Measurements from ENCODE around the gene SLC38A7. TPM values are rescaled to one million over a fixed set of nuclear protein-coding genes. Genes with fewer than 3 reads are reported as not detected.

The SLC38A7 gene
- total and polyA plus RNA-seq, 12 donors = 10.3 to 41.3 (median 31.8) TPM

DNA sequence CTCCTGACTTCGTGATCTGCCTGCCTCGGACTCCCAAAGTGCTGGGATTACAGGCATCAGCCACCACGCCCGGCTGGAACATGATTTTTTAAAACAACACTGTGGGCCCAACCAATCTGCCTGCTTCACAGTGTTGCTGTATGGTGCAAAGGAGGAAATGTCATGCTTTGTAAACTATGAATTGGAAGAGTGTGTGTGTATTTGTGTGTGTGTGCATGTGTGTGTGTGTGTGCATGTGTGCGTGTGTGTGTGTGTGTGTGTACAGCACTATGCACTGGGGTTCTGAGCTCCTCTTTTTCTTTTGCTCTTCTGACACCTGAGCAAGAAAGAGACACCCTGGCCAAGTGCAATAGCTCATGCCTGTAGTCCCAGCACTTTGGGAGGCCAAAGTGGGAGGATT is 40.5 kb downstream of the SLC38A7 start:
- intact Hi-C loops (cut with DNase I) = loop anchor here in 1 of 10 donors (10.0 kb wide), 1 partner anchor 309 kb away; no protein-coding TSS in a partner anchor
- no peak for ATAC-seq

DNA sequence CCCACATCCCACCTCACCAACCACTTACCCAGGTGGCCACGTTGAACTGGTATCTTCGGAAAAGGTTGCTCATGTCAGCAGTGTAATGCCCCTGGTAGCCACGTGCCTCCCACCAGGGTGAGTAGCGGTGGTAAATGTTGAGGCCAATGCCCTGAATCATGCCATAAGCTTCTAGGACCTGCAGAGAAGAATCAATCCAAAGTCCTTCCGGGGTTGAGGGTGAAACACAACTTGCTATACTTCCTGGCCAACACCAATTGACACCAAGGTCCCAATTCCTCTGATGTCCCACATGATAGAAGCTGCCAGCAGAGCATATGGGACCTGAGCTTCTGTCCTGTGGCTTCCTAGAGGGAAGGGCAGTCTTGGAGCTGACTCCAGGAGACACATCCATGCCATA is 43.6 kb downstream of the SLC38A7 start:
- DNase-seq (no peak), ATAC-seq (no peak)
- no peaks in the 10 kb centered on the region for H3K27me3 ChIP-seq
- H3K4me3 ChIP-seq = no peak overlapping the region
- no peaks in the 10 kb centered on the region for H3K9me3 ChIP-seq
- 88 to 94% methylated on average over 5 of the region's 5 CpGs for WGBS, 2 donors
- no peaks in the 10 kb centered on the region for H3K36me3 ChIP-seq
- intact Hi-C loops (cut with DNase I) = loop anchor here in 1 of 10 donors (10.0 kb wide), 1 partner anchor 306 kb away; no protein-coding TSS in a partner anchor
- H3K4me1 ChIP-seq = peaks cover 0 to 18% (median 0%) of the 10 kb centered on the region in 9 donors
- TF ChIP-seq CTCF (IDR thresholded peaks at IDR 0.05) = no peak
- H3K27ac ChIP-seq = no peak overlapping the region

More for the DNA sequence above, 40.5 kb downstream of the SLC38A7 start:
- H3K9me3 ChIP-seq = no peaks in the 10 kb centered on the region
- H3K4me1 ChIP-seq = no peaks in the 10 kb centered on the region
- no peaks in the 10 kb centered on the region for H3K27me3 ChIP-seq
- no peak for DNase-seq
- no peak overlapping the region for H3K27ac ChIP-seq
- 84 to 92% methylated on average over 5 of the region's 5 CpGs for WGBS, 2 donors
- TF ChIP-seq CTCF (IDR thresholded peaks at IDR 0.05) = no peak
- H3K4me3 ChIP-seq = no peak overlapping the region
- H3K36me3 ChIP-seq = no peaks in the 10 kb centered on the region

DNA sequence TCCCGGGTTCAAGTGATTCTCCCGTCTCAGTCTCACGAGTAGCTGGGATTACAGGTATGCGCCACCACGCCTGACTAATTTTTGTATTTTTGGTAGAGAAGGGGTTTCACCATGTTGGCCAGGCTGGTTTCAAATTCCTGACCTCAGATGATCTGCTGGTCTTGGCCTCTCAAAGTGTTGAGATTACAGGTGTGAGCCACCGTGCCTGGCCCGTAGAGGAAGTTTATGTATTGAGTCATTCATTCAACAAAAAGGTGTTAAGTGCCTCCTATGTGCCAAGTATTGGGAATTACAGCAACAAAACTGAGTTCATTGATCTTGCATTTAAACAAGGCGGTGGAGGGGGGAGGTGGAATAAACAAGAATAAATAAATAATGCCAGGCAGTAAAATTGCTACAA is 44.7 kb downstream of the SLC38A7 start:
- WGBS, 2 donors = 86% methylated on average over 8 of the region's 8 CpGs
- intact Hi-C loops (cut with DNase I) = loop anchor here in 3 of 10 donors (10.0 kb wide), 2 partner anchors 125 to 305 kb away; partner anchors contain the start of gene SETD6 (in 1 of the 3)

DNA sequence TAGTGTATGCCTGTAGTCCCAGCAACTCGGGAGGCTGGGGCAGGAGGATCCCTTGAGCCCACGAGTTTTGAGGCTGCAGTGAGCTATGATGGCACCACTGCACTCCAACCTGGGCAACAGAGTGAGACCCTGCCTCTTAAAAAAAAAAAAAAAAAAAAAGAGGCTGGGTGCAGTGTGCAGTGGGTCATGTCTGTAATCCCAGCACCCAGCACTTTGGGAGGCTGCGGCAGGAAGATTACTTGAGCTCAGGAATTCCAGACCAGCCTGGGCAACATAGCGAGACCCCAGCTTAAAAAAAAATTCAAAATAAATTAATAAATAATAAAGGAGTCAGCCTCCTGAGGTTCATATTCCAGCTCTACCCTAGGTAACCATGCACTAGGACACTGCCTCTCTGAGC is 45.3 kb downstream of the SLC38A7 start:
- TF ChIP-seq CTCF (IDR thresholded peaks at IDR 0.05) = no peak
- Histone ChIP-seq H3K27me3 (no peaks in the 10 kb centered on the region), H3K4me3 (no peak overlapping the region), H3K27ac (no peak overlapping the region), H3K36me3 (no peaks in the 10 kb centered on the region), H3K9me3 (no peaks in the 10 kb centered on the region), H3K4me1 (peaks cover 0 to 18% (median 0%) of the 10 kb centered on the region in 9 donors)
- no peak for DNase-seq
- no peak for ATAC-seq
- 84 to 87% methylated on average over 4 of the region's 4 CpGs for WGBS, 2 donors
- intact Hi-C loops (cut with DNase I) = loop anchor here in 2 of 10 donors (10.0 kb wide), 2 partner anchors 124 to 304 kb away; partner anchors contain the start of gene SETD6 (in 1 of the 2)

More for the DNA sequence above, 44.7 kb downstream of the SLC38A7 start:
- no peak for TF ChIP-seq CTCF (IDR thresholded peaks at IDR 0.05)
- no peaks in the 10 kb centered on the region for H3K9me3 ChIP-seq
- no peak for DNase-seq
- H3K27ac ChIP-seq = no peak overlapping the region
- no peaks in the 10 kb centered on the region for H3K27me3 ChIP-seq
- peaks cover 0 to 18% (median 0%) of the 10 kb centered on the region in 9 donors for H3K4me1 ChIP-seq
- no peak for ATAC-seq
- H3K4me3 ChIP-seq = no peak overlapping the region
- H3K36me3 ChIP-seq = no peaks in the 10 kb centered on the region
